ENCODE measurements around the gene HTT. TPM values are rescaled to one million over a fixed set of nuclear protein-coding genes. Genes with fewer than 3 reads are reported as not detected.

Gene HTT
- total and polyA plus RNA-seq, 2 of the 13 experiments (the other 11 are each of a cell fraction or from before 2014, with no cell fraction given), result 17.5 to 19.5 TPM

DNA sequence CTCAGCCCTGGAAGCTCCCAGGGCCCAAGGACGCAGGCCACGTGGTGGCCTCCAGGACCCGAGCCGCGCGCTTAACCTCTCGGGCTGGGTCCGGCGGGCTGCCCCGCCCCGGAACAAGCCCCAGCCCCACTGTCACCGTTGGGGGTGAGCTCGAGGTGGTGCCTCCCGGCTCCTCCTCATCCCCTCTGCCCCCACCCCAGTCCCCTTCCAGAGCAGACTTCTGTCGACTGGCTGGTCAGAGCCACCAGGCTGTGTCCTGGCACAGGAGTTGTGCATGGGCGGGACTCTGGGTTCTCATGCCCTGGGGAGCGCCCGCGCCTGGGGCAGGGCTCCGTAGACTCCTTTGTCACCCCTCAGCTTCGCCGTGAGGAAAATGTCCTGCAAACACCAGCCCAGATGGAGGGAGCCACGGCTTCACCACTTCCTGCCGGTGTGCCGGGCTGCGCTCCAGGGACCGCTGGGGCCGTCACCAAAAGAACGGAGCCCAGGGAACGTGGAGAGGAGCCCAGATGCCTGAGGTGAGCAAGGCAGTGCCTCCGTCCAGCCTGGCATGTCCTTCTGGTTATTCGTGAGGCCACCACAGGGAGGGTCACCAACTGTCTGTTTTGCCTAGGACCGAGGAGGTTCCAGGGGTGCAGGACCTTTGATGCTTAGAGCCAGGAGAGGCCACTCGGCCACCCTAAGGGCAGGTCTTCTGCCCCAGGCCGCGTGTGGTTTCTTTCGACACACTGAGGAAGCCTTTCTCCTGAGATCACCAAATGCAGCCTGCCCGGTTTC lies 211.3 kb downstream of the HTT start (continued):
- TF ChIP-seq HNF1A (IDR thresholded peaks at IDR 0.05; ENCODE audit: low read depth) (no peak), HNF1A (CRISPR knock-in tag; IDR thresholded peaks at IDR 0.05; ENCODE audit: borderline replicate concordance) (peak; percentile 51; the same call in 1 of the 2 replicates), JUND (CRISPR knock-in tag; IDR thresholded peaks at IDR 0.05) (no peak), ZNF18 (CRISPR knock-in tag; IDR thresholded peaks at IDR 0.05; ENCODE audit: insufficient replicate concordance) (no peak), ZBTB43 (CRISPR knock-in tag; conservative IDR thresholded peaks at IDR 0.05) (no peak), ZNF607 (CRISPR knock-in tag; IDR thresholded peaks at IDR 0.05; ENCODE audit: borderline replicate concordance) (peak; percentile 58), ZEB1 (IDR thresholded peaks at IDR 0.05; ENCODE audit: insufficient replicate concordance, low read depth) (no peak), CENPX (CRISPR knock-in tag; IDR thresholded peaks at IDR 0.05) (no peak), ZNF350 (CRISPR knock-in tag; IDR thresholded peaks at IDR 0.05; ENCODE audit: borderline replicate concordance, low read depth) (no peak)
- TF ChIP-seq, protein P1, sequence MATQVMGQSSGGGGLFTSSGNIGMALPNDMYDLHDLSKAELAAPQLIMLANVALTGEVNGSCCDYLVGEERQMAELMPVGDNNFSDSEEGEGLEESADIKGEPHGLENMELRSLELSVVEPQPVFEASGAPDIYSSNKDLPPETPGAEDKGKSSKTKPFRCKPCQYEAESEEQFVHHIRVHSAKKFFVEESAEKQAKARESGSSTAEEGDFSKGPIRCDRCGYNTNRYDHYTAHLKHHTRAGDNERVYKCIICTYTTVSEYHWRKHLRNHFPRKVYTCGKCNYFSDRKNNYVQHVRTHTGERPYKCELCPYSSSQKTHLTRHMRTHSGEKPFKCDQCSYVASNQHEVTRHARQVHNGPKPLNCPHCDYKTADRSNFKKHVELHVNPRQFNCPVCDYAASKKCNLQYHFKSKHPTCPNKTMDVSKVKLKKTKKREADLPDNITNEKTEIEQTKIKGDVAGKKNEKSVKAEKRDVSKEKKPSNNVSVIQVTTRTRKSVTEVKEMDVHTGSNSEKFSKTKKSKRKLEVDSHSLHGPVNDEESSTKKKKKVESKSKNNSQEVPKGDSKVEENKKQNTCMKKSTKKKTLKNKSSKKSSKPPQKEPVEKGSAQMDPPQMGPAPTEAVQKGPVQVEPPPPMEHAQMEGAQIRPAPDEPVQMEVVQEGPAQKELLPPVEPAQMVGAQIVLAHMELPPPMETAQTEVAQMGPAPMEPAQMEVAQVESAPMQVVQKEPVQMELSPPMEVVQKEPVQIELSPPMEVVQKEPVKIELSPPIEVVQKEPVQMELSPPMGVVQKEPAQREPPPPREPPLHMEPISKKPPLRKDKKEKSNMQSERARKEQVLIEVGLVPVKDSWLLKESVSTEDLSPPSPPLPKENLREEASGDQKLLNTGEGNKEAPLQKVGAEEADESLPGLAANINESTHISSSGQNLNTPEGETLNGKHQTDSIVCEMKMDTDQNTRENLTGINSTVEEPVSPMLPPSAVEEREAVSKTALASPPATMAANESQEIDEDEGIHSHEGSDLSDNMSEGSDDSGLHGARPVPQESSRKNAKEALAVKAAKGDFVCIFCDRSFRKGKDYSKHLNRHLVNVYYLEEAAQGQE (IDR thresholded peaks at IDR 0.05; ENCODE audit: borderline replicate concordance in 1 of 2, low read depth in 1 of 2, low read length in 2 of 2), result no peak; a peak in 1 of 4 replicates
- TF ChIP-seq, protein P2, sequence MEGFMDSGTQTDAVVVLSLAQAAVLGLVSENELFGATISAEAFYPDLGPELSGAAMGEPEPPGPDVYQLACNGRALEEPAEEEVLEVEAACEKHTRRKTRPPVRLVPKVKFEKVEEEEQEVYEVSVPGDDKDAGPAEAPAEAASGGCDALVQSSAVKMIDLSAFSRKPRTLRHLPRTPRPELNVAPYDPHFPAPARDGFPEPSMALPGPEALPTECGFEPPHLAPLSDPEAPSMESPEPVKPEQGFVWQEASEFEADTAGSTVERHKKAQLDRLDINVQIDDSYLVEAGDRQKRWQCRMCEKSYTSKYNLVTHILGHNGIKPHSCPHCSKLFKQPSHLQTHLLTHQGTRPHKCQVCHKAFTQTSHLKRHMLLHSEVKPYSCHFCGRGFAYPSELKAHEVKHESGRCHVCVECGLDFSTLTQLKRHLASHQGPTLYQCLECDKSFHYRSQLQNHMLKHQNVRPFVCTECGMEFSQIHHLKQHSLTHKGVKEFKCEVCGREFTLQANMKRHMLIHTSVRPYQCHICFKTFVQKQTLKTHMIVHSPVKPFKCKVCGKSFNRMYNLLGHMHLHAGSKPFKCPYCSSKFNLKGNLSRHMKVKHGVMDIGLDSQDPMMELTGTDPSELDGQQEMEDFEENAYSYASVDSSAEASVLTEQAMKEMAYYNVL (CRISPR knock-in tag; IDR thresholded peaks at IDR 0.05; ENCODE audit: borderline replicate concordance), result peak; percentile 30; the same call in 1 of the 2 replicates
- TF ChIP-seq, protein P3, sequence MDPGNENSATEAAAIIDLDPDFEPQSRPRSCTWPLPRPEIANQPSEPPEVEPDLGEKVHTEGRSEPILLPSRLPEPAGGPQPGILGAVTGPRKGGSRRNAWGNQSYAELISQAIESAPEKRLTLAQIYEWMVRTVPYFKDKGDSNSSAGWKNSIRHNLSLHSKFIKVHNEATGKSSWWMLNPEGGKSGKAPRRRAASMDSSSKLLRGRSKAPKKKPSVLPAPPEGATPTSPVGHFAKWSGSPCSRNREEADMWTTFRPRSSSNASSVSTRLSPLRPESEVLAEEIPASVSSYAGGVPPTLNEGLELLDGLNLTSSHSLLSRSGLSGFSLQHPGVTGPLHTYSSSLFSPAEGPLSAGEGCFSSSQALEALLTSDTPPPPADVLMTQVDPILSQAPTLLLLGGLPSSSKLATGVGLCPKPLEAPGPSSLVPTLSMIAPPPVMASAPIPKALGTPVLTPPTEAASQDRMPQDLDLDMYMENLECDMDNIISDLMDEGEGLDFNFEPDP (CRISPR knock-in tag; conservative IDR thresholded peaks at IDR 0.05), result no peak

Data from HepG2 (cell line).